ENCODE data around the gene IVD.

Gene IVD

GRCh38 chr15:40459391-40460015, 53.9 kb downstream of the IVD start:
- no peak for DNase-seq (ENCODE audit: low spot score)

- no peak for DNase-seq (ENCODE audit: low spot score)
Observed at GRCh38 chr15:40460404-40460803, 54.8 kb downstream of the IVD start.

GRCh38 chr15:40461958-40462357, 56.4 kb downstream of the IVD start:
- no peak for DNase-seq (ENCODE audit: low spot score)

- no peak for DNase-seq (ENCODE audit: low spot score)
Observed at GRCh38 chr15:40463279-40463678, 57.7 kb downstream of the IVD start.

- no peak for DNase-seq (ENCODE audit: low spot score)
Observed at GRCh38 chr15:40463886-40464545, 58.4 kb downstream of the IVD start.

GRCh38 chr15:40464595-40465185, 59.1 kb downstream of the IVD start:
- no peak for DNase-seq (ENCODE audit: low spot score)

- DNase-seq (ENCODE audit: low spot score) = no peak
Observed at GRCh38 chr15:40465939-40466338, 60.3 kb downstream of the IVD start.

GRCh38 chr15:40466426-40467260, 61.0 kb downstream of the IVD start:
- no peak for DNase-seq (ENCODE audit: low spot score)

- no peak for DNase-seq (ENCODE audit: low spot score)
Observed at GRCh38 chr15:40467261-40467615, 61.6 kb downstream of the IVD start.

GRCh38 chr15:40468898-40469331, 63.3 kb downstream of the IVD start:
- DNase-seq (ENCODE audit: low spot score) = no peak

GRCh38 chr15:40469776-40470390, 64.3 kb downstream of the IVD start:
- DNase-seq (ENCODE audit: low spot score) = no peak

GRCh38 chr15:40470423-40471104, 65.0 kb downstream of the IVD start, which contains the start of gene CHST14:
CHST14 (plus strand) TSS chr15:40470984; CDS start chr15:40471214, 230 bp downstream.
- peak; percentile 88 for DNase-seq (ENCODE audit: low spot score)

Data from AG08396 (cell line).